GM12875 (cell line): ENCODE measurements around the gene ANKRD7.
A peak's percentile ranks its signal among the peaks of the same experiment; 100 is the strongest.

ENCODE experiments used
- H3K4me3 ChIP-seq: one replicate; pipeline ENCODE4 v1.5.1; 2011; ENCODE audit warnings: low read depth, low read length, control low read depth
- CTCF ChIP-seq: IDR thresholded peaks from 2 replicates; pipeline ENCODE4 v1.5.1; 2011; ENCODE audit warnings: low read depth, mild to moderate bottlenecking, control low read depth, inconsistent platforms, low read length, moderate library complexity, borderline replicate concordance; ENCODE audit not compliant: insufficient read depth

The ANKRD7 gene

GRCh38 chr7:118214833-118215182 is 9.7 kb upstream of the ANKRD7 start:
- peak overlapping the region; percentile 53 for H3K4me3 ChIP-seq
- TF ChIP-seq CTCF = no peak

GRCh38 chr7:118217210-118217619 is 7.3 kb upstream of the ANKRD7 start:
- TF ChIP-seq CTCF = no peak
- H3K4me3 ChIP-seq = no peak overlapping the region

GRCh38 chr7:118218413-118219156 is 5.9 kb upstream of the ANKRD7 start:
- no peak for TF ChIP-seq CTCF

DNA sequence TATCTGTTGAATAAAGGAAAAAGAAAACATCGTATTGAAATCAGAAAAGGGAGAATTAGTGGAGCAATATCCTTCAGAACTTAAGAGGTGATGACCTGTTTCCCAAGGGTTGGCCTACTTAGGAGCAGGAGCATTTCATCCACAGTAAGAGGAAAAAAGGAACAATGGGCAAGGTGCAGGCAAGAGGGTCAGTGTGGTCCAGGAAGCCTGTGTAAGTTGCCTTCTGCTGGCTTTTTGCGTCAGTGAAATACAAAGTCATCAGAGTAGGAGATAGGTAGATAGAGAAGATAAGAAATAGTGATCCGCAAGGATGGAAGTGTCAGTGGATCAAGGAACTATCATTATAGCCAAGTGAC is 5.4 kb upstream of the ANKRD7 start:
- no peak overlapping the region for H3K4me3 ChIP-seq
- no peak for TF ChIP-seq CTCF

More at GRCh38 chr7:118218413-118219156, 5.9 kb upstream of the ANKRD7 start:
- H3K4me3 ChIP-seq = no peak overlapping the region

- no peak for TF ChIP-seq CTCF
- H3K4me3 ChIP-seq = no peak overlapping the region
Measured at GRCh38 chr7:118220583-118220982, 3.9 kb upstream of the ANKRD7 start.

- no peak overlapping the region for H3K4me3 ChIP-seq
- no peak for TF ChIP-seq CTCF
Measured at GRCh38 chr7:118222591-118222990, 1.9 kb upstream of the ANKRD7 start.

GRCh38 chr7:118232837-118233236 is 8.3 kb downstream of the ANKRD7 start:
- no peak overlapping the region for H3K4me3 ChIP-seq
- TF ChIP-seq CTCF = no peak
